Upper lobe of left lung (tissue), 6 donors: ENCODE data around the gene AKIP1. TPM values are rescaled to one million over a fixed set of nuclear protein-coding genes. Genes with fewer than 3 reads are reported as not detected.

ENCODE experiments used
- ATAC-seq, 2 donors: fragments of 200-7000 bp; cut with Tn5 transposase; one replicate each; pipeline ENCODE4 v1.9.1; 2022; ENCODE audit warnings: mild to moderate bottlenecking in 2 of 2, moderate library complexity in 2 of 2; ENCODE audit not compliant: low FRiP score in 2 of 2
- DNase-seq, 2 donors: peaks; one replicate each; pipeline ENCODE4 v3.0.0-alpha.2; 2019 to 2020
- H3K27ac ChIP-seq, 4 donors: fragments of 200-600 bp; sonication (generic); one replicate each; pipeline ENCODE4 v1.5.1; 2016 to 2019
- H3K27me3 ChIP-seq, 4 donors: fragments of 200-600 bp; sonication (generic); one replicate each; pipeline ENCODE4 v1.5.1; 2017 to 2019
- H3K36me3 ChIP-seq, 4 donors: fragments of 200-600 bp; sonication (generic); one replicate each; pipeline ENCODE4 v1.5.1; 2016 to 2019
- H3K4me1 ChIP-seq, 4 donors: fragments of 200-600 bp; sonication (generic); one replicate each; pipeline ENCODE4 v1.5.1; 2018 to 2019
- H3K4me3 ChIP-seq, 4 donors: fragments of 200-600 bp; sonication (generic); one replicate each; pipeline ENCODE4 v1.5.1; 2017 to 2019; ENCODE audit warnings: mild to moderate bottlenecking in 2 of 4, moderate library complexity in 1 of 4
- H3K9me3 ChIP-seq, 4 donors: fragments of 200-600 bp; sonication (generic); one replicate each; pipeline ENCODE4 v1.5.1; 2018 to 2019
- CTCF ChIP-seq, 6 experiments: fragments of 450-650 bp in 4 of 6; fragments of 200-600 bp in 2 of 6; sonication (generic) in 2 of 6; IDR thresholded peaks; one replicate each; pipeline ENCODE4 v1.5.1; 2016 to 2019; ENCODE audit warnings: antibody characterized with exemption in 6 of 6
- EP300 ChIP-seq, 4 donors: sonication (generic); formaldehyde crosslinking; IDR thresholded peaks; one replicate each; pipeline ENCODE4 v1.5.1; 2017; ENCODE audit warnings: antibody characterized with exemption in 4 of 4, control low read depth in 2 of 4
- POLR2A ChIP-seq, 4 donors: fragments of 450-650 bp; IDR thresholded peaks; one replicate each; pipeline ENCODE4 v1.5.1; 2016 to 2017; ENCODE audit warnings: antibody characterized with exemption in 4 of 4, mild to moderate bottlenecking in 2 of 4
- POLR2AphosphoS5 ChIP-seq, 2 donors: sonication (generic); formaldehyde crosslinking; IDR thresholded peaks; one replicate each; pipeline ENCODE4 v1.5.1; 2017; ENCODE audit warnings: antibody characterized with exemption in 2 of 2
- WGBS, 2 donors: methylation state at CpG; one replicate each; pipeline ENCODE4 v1.1.5; 2017 to 2018; 5-methylcytosine and 5-hydroxymethylcytosine counted together
- total RNA-seq, 6 donors: library from RNA; depleted of rRNA in 4 of 6; stranded (reverse); fragments of >200 nt in 4 of 6; gene quantifications; one replicate each; pipeline versions ENCODE4 v1.1.0 to v1.2.1, GENCODE V29; 2016 to 2021
- donor health status: DM: no; HTN: no; CAD: no; lungs with moderate emphysema.
- donor health status: DM: no; HTN: yes; CAD: no; lungs with severe emphysema.

Gene AKIP1
- total RNA-seq, 6 donors from 2014 or later = 17.4 to 31.8 (median 23.1) TPM

GRCh38 chr11:8905528-8906165 is 5.3 kb upstream of the AKIP1 start:
- ATAC-seq (peak in 1 of 2 donors; percentile 77), DNase-seq (no peak)
- Histone ChIP-seq H3K4me3 (no peak overlapping the region), H3K4me1 (peaks cover 4 to 9% (median 8%) of the 10 kb centered on the region in 4 donors), H3K9me3 (no peaks in the 10 kb centered on the region), H3K27me3 (no peaks in the 10 kb centered on the region), H3K36me3 (no peaks in the 10 kb centered on the region), H3K27ac (no peak overlapping the region)
- 81 to 93% methylated on average over 5 of the region's 5 CpGs for WGBS, 2 donors
- TF ChIP-seq CTCF (IDR thresholded peaks at IDR 0.05) (no peak), POLR2A (IDR thresholded peaks at IDR 0.05) (no peak), POLR2AphosphoS5 (IDR thresholded peaks at IDR 0.05) (no peak), EP300 (IDR thresholded peaks at IDR 0.05) (no peak)

- no peak for TF ChIP-seq POLR2A (IDR thresholded peaks at IDR 0.05)
- no peak for TF ChIP-seq EP300 (IDR thresholded peaks at IDR 0.05)
- ATAC-seq (no peak), DNase-seq (no peak)
- Histone ChIP-seq H3K27ac (no peak overlapping the region), H3K27me3 (no peaks in the 10 kb centered on the region), H3K4me1 (peaks cover 4 to 12% (median 11%) of the 10 kb centered on the region in 4 donors), H3K9me3 (no peaks in the 10 kb centered on the region), H3K36me3 (no peaks in the 10 kb centered on the region), H3K4me3 (no peak overlapping the region)
- 78 to 80% methylated on average over 1 of the region's 1 CpG for WGBS, 2 donors
Measured at GRCh38 chr11:8907116-8907515, 3.9 kb upstream of the AKIP1 start.

GRCh38 chr11:8908099-8908498 is 2.9 kb upstream of the AKIP1 start:
- Histone ChIP-seq H3K27ac (no peak overlapping the region), H3K4me1 (peaks cover 8 to 19% (median 16%) of the 10 kb centered on the region in 4 donors), H3K27me3 (no peaks in the 10 kb centered on the region), H3K9me3 (no peaks in the 10 kb centered on the region), H3K4me3 (no peak overlapping the region), H3K36me3 (no peaks in the 10 kb centered on the region)
- TF ChIP-seq POLR2AphosphoS5 (IDR thresholded peaks at IDR 0.05) (no peak), EP300 (IDR thresholded peaks at IDR 0.05) (no peak), CTCF (IDR thresholded peaks at IDR 0.05) (no peak)
- DNase-seq (no peak), ATAC-seq (no peak)

GRCh38 chr11:8910649-8911026 is 351 bp upstream of the AKIP1 start:
- DNase-seq = no peak
- H3K36me3 ChIP-seq = no peaks in the 10 kb centered on the region
- H3K4me1 ChIP-seq = peaks cover 23 to 37% (median 31%) of the 10 kb centered on the region in 4 donors
- peak overlapping the region; percentile 90 to 97 (median 91) for H3K27ac ChIP-seq
- no peaks in the 10 kb centered on the region for H3K9me3 ChIP-seq
- WGBS, 2 donors = 5% methylated on average over 12 of the region's 19 CpGs; no CpG with 5 or more reads in 1 of the 2 donors
- no peak for TF ChIP-seq POLR2A (IDR thresholded peaks at IDR 0.05)
- TF ChIP-seq EP300 (IDR thresholded peaks at IDR 0.05) = no peak
- TF ChIP-seq CTCF (IDR thresholded peaks at IDR 0.05) = no peak
- no peak for TF ChIP-seq POLR2AphosphoS5 (IDR thresholded peaks at IDR 0.05)
- H3K27me3 ChIP-seq = no peaks in the 10 kb centered on the region
- peak overlapping the region; percentile 58 to 98 (median 81) for H3K4me3 ChIP-seq
- peak; percentile 2 to 23 for ATAC-seq

- H3K36me3 ChIP-seq = peaks cover 0 to 25% (median 10%) of the 10 kb centered on the region in 4 donors
- DNase-seq (no peak), ATAC-seq (no peak)
- TF ChIP-seq POLR2AphosphoS5 (IDR thresholded peaks at IDR 0.05) = no peak
- peak in 5 of 6 experiments; percentile 42 to 63 (median 51) for TF ChIP-seq CTCF (IDR thresholded peaks at IDR 0.05)
- no peaks in the 10 kb centered on the region for H3K9me3 ChIP-seq
- peak overlapping the region in 2 of 4 donors; percentile 18 to 20 for H3K4me3 ChIP-seq
- 8 to 13% methylated on average over 9 of the region's 9 CpGs for WGBS, 2 donors
- peak overlapping the region; percentile 60 to 79 (median 72) for H3K27ac ChIP-seq
- H3K27me3 ChIP-seq = no peaks in the 10 kb centered on the region
- H3K4me1 ChIP-seq = peaks cover 27 to 51% (median 44%) of the 10 kb centered on the region in 4 donors
Measured at GRCh38 chr11:8913961-8914660, 3.1 kb downstream of the AKIP1 start.
